ENCODE results near the gene PLCB4. TPM values are rescaled to one million over a fixed set of nuclear protein-coding genes. Genes with fewer than 3 reads are reported as not detected.

Gene PLCB4
- total RNA-seq, 4 donors from 2014 or later, result 30.7 to 61.8 (median 47.6) TPM

GRCh38 chr20:9428292-9428607, 359.4 kb downstream of the PLCB4 start:
- H3K27me3 ChIP-seq, result no peaks in the 10 kb centered on the region
- H3K36me3 ChIP-seq, result peaks cover 5 to 45% (median 21%) of the 10 kb centered on the region in 4 donors
- intact Hi-C loops (cut with DNase I), result no loop called here
- no peak for DNase-seq (ENCODE audit: extremely low spot score)
- no peak for TF ChIP-seq POLR2A (IDR thresholded peaks at IDR 0.05; ENCODE audit: low read depth)
- TF ChIP-seq POLR2AphosphoS5 (IDR thresholded peaks at IDR 0.05), result no peak
- TF ChIP-seq EP300 (IDR thresholded peaks at IDR 0.05), result no peak
- no peak for TF ChIP-seq CTCF (IDR thresholded peaks at IDR 0.05)
- H3K9me3 ChIP-seq, result no peaks in the 10 kb centered on the region
- no peaks in the 10 kb centered on the region for H3K4me1 ChIP-seq
- no peak overlapping the region for H3K27ac ChIP-seq (replicated peaks in 1 of 4)
- no peak overlapping the region for H3K4me3 ChIP-seq

GRCh38 chr20:9439806-9440205, 370.9 kb downstream of the PLCB4 start:
- no peak for DNase-seq (ENCODE audit: extremely low spot score)
- intact Hi-C loops (cut with DNase I), result no loop called here
- peaks cover 0 to 8% (median 0%) of the 10 kb centered on the region in 4 donors for H3K9me3 ChIP-seq
- no peaks in the 10 kb centered on the region for H3K27me3 ChIP-seq
- no peak overlapping the region for H3K27ac ChIP-seq (replicated peaks in 1 of 4)
- TF ChIP-seq EP300 (IDR thresholded peaks at IDR 0.05) (no peak), POLR2AphosphoS5 (IDR thresholded peaks at IDR 0.05) (no peak), POLR2A (IDR thresholded peaks at IDR 0.05; ENCODE audit: low read depth) (no peak), CTCF (IDR thresholded peaks at IDR 0.05) (no peak)
- peaks cover 25 to 96% (median 68%) of the 10 kb centered on the region in 4 donors for H3K36me3 ChIP-seq
- H3K4me3 ChIP-seq, result no peak overlapping the region
- H3K4me1 ChIP-seq, result no peaks in the 10 kb centered on the region

GRCh38 chr20:9440892-9441291, 372.0 kb downstream of the PLCB4 start:
- Histone ChIP-seq H3K4me1 (no peaks in the 10 kb centered on the region), H3K27me3 (no peaks in the 10 kb centered on the region), H3K27ac (replicated peaks in 1 of 4) (no peak overlapping the region), H3K9me3 (peaks cover 0 to 8% (median 0%) of the 10 kb centered on the region in 4 donors), H3K4me3 (no peak overlapping the region), H3K36me3 (peaks cover 30 to 96% (median 70%) of the 10 kb centered on the region in 4 donors)
- intact Hi-C loops (cut with DNase I), result no loop called here
- no peak for DNase-seq (ENCODE audit: extremely low spot score)
- 75% methylated on average over 3 of the region's 3 CpGs for whole genome bisulfite sequencing
- TF ChIP-seq CTCF (IDR thresholded peaks at IDR 0.05), result no peak
- no peak for TF ChIP-seq EP300 (IDR thresholded peaks at IDR 0.05)
- TF ChIP-seq POLR2AphosphoS5 (IDR thresholded peaks at IDR 0.05), result no peak
- no peak for TF ChIP-seq POLR2A (IDR thresholded peaks at IDR 0.05; ENCODE audit: low read depth)

DNA sequence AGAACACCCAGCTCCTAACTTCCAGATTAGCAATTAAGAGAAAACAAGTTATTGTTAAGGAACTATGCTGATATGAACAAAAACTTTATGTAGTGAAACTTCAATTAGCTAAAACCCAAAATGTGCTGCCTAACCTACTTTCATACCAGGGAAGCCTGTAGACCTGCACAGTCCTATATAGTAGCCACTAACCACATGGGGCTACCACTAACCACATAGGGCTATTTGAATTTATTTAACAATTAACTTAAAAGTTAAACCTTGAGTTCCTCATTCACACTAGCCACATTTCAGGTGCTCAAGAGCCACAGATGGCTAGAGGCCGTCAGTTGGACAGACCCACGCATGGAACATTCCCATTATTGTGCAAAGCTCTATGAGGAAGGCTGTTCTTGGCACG, 373.1 kb downstream of the PLCB4 start:
- intact Hi-C loops (cut with DNase I), result no loop called here
- TF ChIP-seq EP300 (IDR thresholded peaks at IDR 0.05), result no peak
- TF ChIP-seq POLR2A (IDR thresholded peaks at IDR 0.05; ENCODE audit: low read depth), result no peak
- TF ChIP-seq POLR2AphosphoS5 (IDR thresholded peaks at IDR 0.05), result no peak
- no peak for TF ChIP-seq CTCF (IDR thresholded peaks at IDR 0.05)
- Histone ChIP-seq H3K4me3 (no peak overlapping the region), H3K36me3 (peaks cover 29 to 98% (median 67%) of the 10 kb centered on the region in 4 donors), H3K27me3 (no peaks in the 10 kb centered on the region), H3K27ac (replicated peaks in 1 of 4) (no peak overlapping the region), H3K9me3 (peaks cover 0 to 8% (median 0%) of the 10 kb centered on the region in 4 donors), H3K4me1 (no peaks in the 10 kb centered on the region)
- no peak for DNase-seq (ENCODE audit: extremely low spot score)
- 93% methylated on average over 3 of the region's 3 CpGs for whole genome bisulfite sequencing

DNA sequence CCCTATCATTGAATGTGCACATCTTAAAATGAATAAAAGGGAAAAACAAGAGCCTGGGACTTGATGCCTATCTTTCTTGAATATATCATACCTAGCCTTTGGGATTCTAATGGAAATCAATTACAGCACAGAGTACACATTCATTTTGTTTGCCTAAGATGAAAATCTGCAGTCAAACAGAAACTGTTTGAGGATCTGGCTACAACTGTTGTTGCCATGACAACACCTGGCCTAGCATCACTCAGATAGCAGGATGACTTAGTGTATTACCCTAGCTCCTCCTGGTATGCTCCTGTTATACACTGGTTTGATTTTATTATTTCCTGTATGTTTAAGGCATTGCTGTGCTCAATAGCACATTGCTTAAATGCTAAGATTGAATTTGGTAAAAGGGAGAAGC, 374.0 kb downstream of the PLCB4 start:
- intact Hi-C loops (cut with DNase I), result no loop called here
- peaks cover 22 to 97% (median 63%) of the 10 kb centered on the region in 4 donors for H3K36me3 ChIP-seq
- no peaks in the 10 kb centered on the region for H3K4me1 ChIP-seq
- no peak for DNase-seq (ENCODE audit: extremely low spot score)
- peaks cover 0 to 8% (median 0%) of the 10 kb centered on the region in 4 donors for H3K9me3 ChIP-seq
- no peaks in the 10 kb centered on the region for H3K27me3 ChIP-seq
- no peak overlapping the region for H3K4me3 ChIP-seq
- H3K27ac ChIP-seq (replicated peaks in 1 of 4), result no peak overlapping the region
- TF ChIP-seq POLR2A (IDR thresholded peaks at IDR 0.05; ENCODE audit: low read depth) (no peak), POLR2AphosphoS5 (IDR thresholded peaks at IDR 0.05) (no peak), CTCF (IDR thresholded peaks at IDR 0.05) (no peak), EP300 (IDR thresholded peaks at IDR 0.05) (no peak)
